ENCODE measurements around the gene ABCC4. TPM values are rescaled to one million over a fixed set of nuclear protein-coding genes. Genes with fewer than 3 reads are reported as not detected.

Gene ABCC4
- total RNA-seq, 6 experiments from 2014 or later, result 1.1 to 4.9 (median 3.8) TPM

- WGBS (ENCODE audit: insufficient coverage, low coverage, low lambda C conversion rate, missing lambda C conversion rate), result 60% methylated on average over 6 of the region's 9 CpGs
- TF ChIP-seq CTCF (IDR thresholded peaks at IDR 0.05), result peak; percentile 65 to 80 (median 70)
- TF ChIP-seq POLR2A (IDR thresholded peaks at IDR 0.05), result no peak
These were observed 109.3 kb downstream of the ABCC4 start for GRCh38 chr13:95191821-95192563.

GRCh38 chr13:95188128-95188527 lies 113.1 kb downstream of the ABCC4 start:
- 36% methylated on average over 7 of the region's 7 CpGs for WGBS (ENCODE audit: insufficient coverage, low coverage, low lambda C conversion rate, missing lambda C conversion rate)
- Histone ChIP-seq H3K4me1 (peaks cover 0 to 13% (median 2%) of the 10 kb centered on the region in 4 donors), H3K27ac (no peak overlapping the region), H3K9me3 (no peaks in the 10 kb centered on the region), H3K36me3 (no peaks in the 10 kb centered on the region), H3K4me3 (no peak overlapping the region), H3K27me3 (no peaks in the 10 kb centered on the region)
- intact Hi-C loops (cut with DNase I), result no loop called here
- DNase-seq (peak in 1 of 3 donors; percentile 57), ATAC-seq (peak in 2 of 4 donors; percentile 29 to 53)
- no peak for TF ChIP-seq POLR2A (IDR thresholded peaks at IDR 0.05)
- no peak for TF ChIP-seq CTCF (IDR thresholded peaks at IDR 0.05)

More at GRCh38 chr13:95191821-95192563, 109.3 kb downstream of the ABCC4 start:
- Histone ChIP-seq H3K27ac (peak overlapping the region in 1 of 3 donors; percentile 71), H3K4me1 (peaks cover 0 to 13% (median 2%) of the 10 kb centered on the region in 4 donors), H3K36me3 (no peaks in the 10 kb centered on the region), H3K4me3 (no peak overlapping the region), H3K9me3 (no peaks in the 10 kb centered on the region), H3K27me3 (no peaks in the 10 kb centered on the region)
- DNase-seq, result peak; percentile 63 to 73 (median 72)
- intact Hi-C loops (cut with DNase I), result loop anchor here (5.0 kb wide), 1 partner anchor 210 kb away; no protein-coding TSS in a partner anchor
- peak; percentile 57 to 74 (median 68) for ATAC-seq

GRCh38 chr13:95185851-95186250 lies 115.4 kb downstream of the ABCC4 start:
- H3K27me3 ChIP-seq, result no peaks in the 10 kb centered on the region
- no peak for TF ChIP-seq POLR2A (IDR thresholded peaks at IDR 0.05)
- no peak for TF ChIP-seq CTCF (IDR thresholded peaks at IDR 0.05)
- intact Hi-C loops (cut with DNase I), result no loop called here
- H3K4me3 ChIP-seq, result no peak overlapping the region
- peaks cover 0 to 7% (median 0%) of the 10 kb centered on the region in 4 donors for H3K4me1 ChIP-seq
- no peak for ATAC-seq
- 61% methylated on average over 5 of the region's 5 CpGs for WGBS (ENCODE audit: insufficient coverage, low coverage, low lambda C conversion rate, missing lambda C conversion rate)
- no peaks in the 10 kb centered on the region for H3K9me3 ChIP-seq
- H3K27ac ChIP-seq, result no peak overlapping the region
- no peaks in the 10 kb centered on the region for H3K36me3 ChIP-seq
- no peak for DNase-seq

- intact Hi-C loops (cut with DNase I), result no loop called here
- no peak for ATAC-seq
- no peaks in the 10 kb centered on the region for H3K9me3 ChIP-seq
- no peak for DNase-seq
- no peaks in the 10 kb centered on the region for H3K27me3 ChIP-seq
- H3K36me3 ChIP-seq, result no peaks in the 10 kb centered on the region
- peaks cover 0 to 7% (median 0%) of the 10 kb centered on the region in 4 donors for H3K4me1 ChIP-seq
- no peak overlapping the region for H3K4me3 ChIP-seq
- TF ChIP-seq CTCF (IDR thresholded peaks at IDR 0.05) (no peak), POLR2A (IDR thresholded peaks at IDR 0.05) (no peak)
- WGBS (ENCODE audit: insufficient coverage, low coverage, low lambda C conversion rate, missing lambda C conversion rate), result 90% methylated on average over 3 of the region's 3 CpGs
- H3K27ac ChIP-seq, result no peak overlapping the region
These were observed 115.9 kb downstream of the ABCC4 start for GRCh38 chr13:95185311-95185710.
